Mesenchymal stem cell (in vitro differentiated cells and primary cell): ENCODE data around the gene PNLIPRP3.

Source experiments
- DNase-seq: peaks from one replicate; pipeline ENCODE4 v3.0.0-alpha.2; 2013
- H2AFZ ChIP-seq: one replicate; pipeline ENCODE4 v1.6.1; 2013; ENCODE audit warnings: low read depth, mild to moderate bottlenecking, control low read depth, inconsistent platforms, low read length, moderate library complexity
- H2AK5ac ChIP-seq: 2 replicates; pipeline ENCODE4 v1.6.1; 2013; ENCODE audit warnings: low read length, moderate library complexity, mild to moderate bottlenecking, inconsistent platforms; ENCODE audit not compliant: severe bottlenecking
- H2BK120ac ChIP-seq: one replicate; pipeline ENCODE4 v1.6.1; 2013; ENCODE audit warnings: low read depth, mild to moderate bottlenecking, inconsistent platforms, low read length, moderate library complexity
- H2BK12ac ChIP-seq, 2 experiments: one replicate each; pipeline ENCODE4 v1.6.1; 2013; ENCODE audit warnings: inconsistent platforms in 2 of 2, low read length in 2 of 2, mild to moderate bottlenecking in 2 of 2, moderate library complexity in 2 of 2, control low read depth in 1 of 2
- H2BK15ac ChIP-seq: one replicate; pipeline ENCODE4 v1.6.1; 2013; ENCODE audit warnings: mild to moderate bottlenecking, low read depth, inconsistent platforms; ENCODE audit not compliant: poor library complexity, severe bottlenecking
- H2BK5ac ChIP-seq: 2 replicates; pipeline ENCODE4 v1.6.1; 2013; ENCODE audit warnings: low read depth, mild to moderate bottlenecking, low read length, control low read depth, inconsistent platforms; ENCODE audit not compliant: poor library complexity, severe bottlenecking
- H3K14ac ChIP-seq, 2 experiments: one replicate each; pipeline ENCODE4 v1.6.1; 2013; ENCODE audit warnings: inconsistent platforms in 2 of 2, low read length in 2 of 2, control low read depth in 1 of 2, mild to moderate bottlenecking in 1 of 2, moderate library complexity in 1 of 2
- H3K18ac ChIP-seq, 2 experiments: one replicate each; pipeline ENCODE4 v1.6.1; 2013; ENCODE audit warnings: inconsistent platforms in 2 of 2, low read length in 2 of 2, control low read depth in 1 of 2, low read depth in 1 of 2, mild to moderate bottlenecking in 1 of 2
- H3K23ac ChIP-seq, 2 experiments: one replicate each; pipeline ENCODE4 v1.6.1; 2013; ENCODE audit warnings: inconsistent platforms in 2 of 2, low read length in 2 of 2, mild to moderate bottlenecking in 2 of 2, moderate library complexity in 2 of 2, control low read depth in 1 of 2
- H3K27ac ChIP-seq: 2 replicates; pipeline ENCODE4 v1.5.1; 2013; ENCODE audit warnings: mild to moderate bottlenecking, moderate library complexity, low read length, control low read depth, inconsistent platforms; ENCODE audit not compliant: poor library complexity, severe bottlenecking
- H3K27me3 ChIP-seq, 2 experiments: 2 replicates each; pipeline versions ENCODE4 v1.6.1 to v1.7.0; 2013; ENCODE audit warnings: low read length in 2 of 2, mild to moderate bottlenecking in 2 of 2, moderate library complexity in 2 of 2, control low read depth in 1 of 2, inconsistent platforms in 1 of 2; ENCODE audit not compliant: control insufficient read depth in 1 of 2, insufficient read depth in 1 of 2
- H3K36me3 ChIP-seq, 2 experiments: 2 replicates each; pipeline versions ENCODE4 v1.6.1 to v1.7.0; 2013; ENCODE audit warnings: low read length in 2 of 2, control low read depth in 1 of 2, inconsistent platforms in 1 of 2, low read depth in 1 of 2, mild to moderate bottlenecking in 1 of 2; ENCODE audit not compliant: insufficient read depth in 2 of 2, control insufficient read depth in 1 of 2
- H3K4ac ChIP-seq, 2 experiments: one replicate each; pipeline ENCODE4 v1.6.1; 2013; ENCODE audit warnings: inconsistent platforms in 2 of 2, low read length in 2 of 2, mild to moderate bottlenecking in 2 of 2, moderate library complexity in 2 of 2, control low read depth in 1 of 2, low read depth in 1 of 2
- H3K4me1 ChIP-seq: 2 replicates; pipeline ENCODE4 v1.6.1; 2013; ENCODE audit warnings: low read depth, low read length, control low read depth; ENCODE audit not compliant: control insufficient read depth, insufficient read depth
- H3K4me2 ChIP-seq: 2 replicates; pipeline ENCODE4 v1.6.1; 2013; ENCODE audit warnings: low read length, mild to moderate bottlenecking, inconsistent platforms; ENCODE audit not compliant: poor library complexity, severe bottlenecking
- H3K4me3 ChIP-seq, 2 experiments: 2 replicates each; pipeline versions ENCODE4 v1.5.1 to v1.7.0; 2013; ENCODE audit warnings: low read length in 2 of 2, mild to moderate bottlenecking in 2 of 2, control low read depth in 1 of 2, low read depth in 1 of 2; ENCODE audit not compliant: insufficient read depth in 1 of 2
- H3K79me1 ChIP-seq: replicated peaks from 2 replicates; pipeline ENCODE4 v1.6.1; 2013; ENCODE audit warnings: mild to moderate bottlenecking, control low read depth, low read length, inconsistent platforms; ENCODE audit not compliant: poor library complexity, severe bottlenecking
- H3K9ac ChIP-seq: 2 replicates; pipeline ENCODE4 v1.7.0; 2013; ENCODE audit warnings: mild to moderate bottlenecking, low read length, moderate library complexity
- H3K9me3 ChIP-seq: 2 replicates; pipeline ENCODE4 v1.7.0; 2013; ENCODE audit warnings: mild to moderate bottlenecking, low read length; ENCODE audit not compliant: control insufficient read depth
- H4K8ac ChIP-seq: one replicate; pipeline ENCODE4 v1.6.1; 2013; ENCODE audit warnings: inconsistent platforms, mild to moderate bottlenecking, low read length, moderate library complexity
- H4K91ac ChIP-seq: one replicate; pipeline ENCODE4 v1.6.1; 2013; ENCODE audit warnings: mild to moderate bottlenecking, low read length, inconsistent platforms
- WGBS: methylation state at CpG from one replicate; pipeline ENCODE4 v1.1.7; 2013; ENCODE audit warnings: mixed read lengths; 5-methylcytosine and 5-hydroxymethylcytosine counted together

Gene PNLIPRP3

DNA sequence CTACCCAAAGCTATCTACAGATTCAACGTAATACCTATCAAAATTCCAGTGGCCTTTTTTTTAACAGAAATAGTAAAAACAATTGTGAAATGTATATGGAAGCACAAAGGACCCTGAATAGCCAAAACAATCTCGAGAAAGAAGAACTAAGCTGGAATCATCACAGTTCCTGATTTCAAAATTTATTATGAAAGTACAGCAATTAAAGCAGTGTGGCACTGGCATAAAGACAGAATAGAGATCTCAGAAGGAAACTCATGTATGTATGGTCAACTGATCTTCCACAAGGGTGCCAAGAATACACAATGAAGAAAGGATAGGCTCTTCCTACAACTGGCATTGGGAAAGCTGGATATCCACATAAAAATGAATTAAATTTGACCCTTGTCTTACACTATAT, 23.2 kb downstream of the PNLIPRP3 start:
- no peak overlapping the region for H4K8ac ChIP-seq
- WGBS = 42% methylated on average over 1 of the region's 2 CpGs
- DNase-seq = no peak

DNA sequence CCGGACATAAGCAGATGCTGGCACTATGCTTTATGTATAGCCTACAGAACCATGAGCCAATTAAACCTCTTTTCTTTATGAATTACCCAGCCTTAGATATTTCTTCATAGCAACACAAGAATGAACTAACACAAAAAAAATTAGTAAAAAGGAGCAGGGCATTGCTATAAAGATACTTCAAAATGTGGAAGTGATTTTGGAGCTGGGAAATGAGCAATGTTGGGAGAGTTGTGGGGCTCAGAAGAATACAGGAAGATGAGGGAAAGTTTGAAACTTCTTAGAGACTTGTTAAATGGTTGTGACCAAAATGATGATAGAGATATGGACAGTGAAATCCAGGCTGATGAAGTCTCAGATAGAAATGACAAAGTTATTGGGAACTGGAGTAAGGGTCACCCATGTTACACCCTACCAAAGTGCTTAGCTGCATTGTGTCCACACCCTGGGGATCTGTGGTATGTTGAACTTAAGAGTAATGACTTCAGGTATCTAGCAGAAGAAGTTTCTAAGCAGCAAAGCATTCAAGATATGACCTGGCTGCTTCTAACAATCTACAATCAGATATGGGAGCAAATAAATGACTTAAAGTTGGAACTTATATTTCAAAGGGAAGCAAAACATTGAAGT, 24.2 kb downstream of the PNLIPRP3 start:
- no peak overlapping the region for H3K27ac ChIP-seq
- WGBS = 0% methylated on average over 1 of the region's 1 CpG

More for the DNA sequence above, 23.2 kb downstream of the PNLIPRP3 start:
- H2BK15ac ChIP-seq = no peak overlapping the region
- no peak overlapping the region for H3K4me2 ChIP-seq
- no peak overlapping the region for H3K4me3 ChIP-seq
- no peak overlapping the region for H2BK12ac ChIP-seq
- H4K91ac ChIP-seq = no peak overlapping the region
- H3K14ac ChIP-seq = no peak overlapping the region
- H2BK120ac ChIP-seq = no peak overlapping the region
- H3K79me1 ChIP-seq = no peaks in the 10 kb centered on the region
- no peaks in the 10 kb centered on the region for H3K9me3 ChIP-seq
- H3K18ac ChIP-seq = no peak overlapping the region
- no peak overlapping the region for H3K27ac ChIP-seq
- no peak overlapping the region for H3K4ac ChIP-seq
- H2AFZ ChIP-seq = no peak overlapping the region
- H3K4me1 ChIP-seq = no peaks in the 10 kb centered on the region
- H2AK5ac ChIP-seq = no peak overlapping the region
- peaks cover 0 to 4% of the 10 kb centered on the region in 2 experiments for H3K27me3 ChIP-seq
- no peak overlapping the region for H2BK5ac ChIP-seq
- H3K36me3 ChIP-seq = peaks cover 0 to 3% of the 10 kb centered on the region in 2 experiments
- H3K9ac ChIP-seq = no peak overlapping the region
- H3K23ac ChIP-seq = no peak overlapping the region

DNA sequence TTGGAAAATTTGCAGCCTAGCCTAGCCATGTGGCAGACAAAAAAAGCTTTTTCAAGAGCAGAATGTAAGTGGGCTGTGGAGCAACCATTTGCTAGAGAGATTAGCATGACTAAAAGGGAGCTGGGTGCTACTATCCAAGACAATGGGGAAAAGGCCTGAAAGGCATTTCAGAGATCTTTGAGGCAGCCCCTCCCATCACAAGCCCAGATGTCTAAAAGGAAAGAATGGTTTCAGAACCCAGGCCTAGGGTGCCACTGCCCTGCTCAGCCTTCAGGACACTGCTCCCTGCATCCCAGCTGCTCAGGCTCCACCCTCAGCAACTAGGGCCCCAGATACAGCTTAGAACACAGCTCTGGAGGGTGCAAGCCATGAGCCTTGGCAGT, 24.7 kb downstream of the PNLIPRP3 start:
- Histone ChIP-seq H3K27me3 (no peaks in the 10 kb centered on the region), H3K9me3 (no peaks in the 10 kb centered on the region), H2AFZ (no peak overlapping the region), H3K79me1 (no peaks in the 10 kb centered on the region), H3K9ac (no peak overlapping the region), H3K36me3 (no peaks in the 10 kb centered on the region), H3K4me3 (no peak overlapping the region), H3K14ac (no peak overlapping the region), H2BK15ac (no peak overlapping the region), H3K18ac (no peak overlapping the region), H2BK12ac (no peak overlapping the region), H2BK5ac (no peak overlapping the region), H4K91ac (no peak overlapping the region), H3K4me2 (no peak overlapping the region), H3K27ac (no peak overlapping the region), H3K4ac (no peak overlapping the region), H2AK5ac (no peak overlapping the region), H4K8ac (no peak overlapping the region), H3K23ac (no peak overlapping the region), H3K4me1 (no peaks in the 10 kb centered on the region), H2BK120ac (no peak overlapping the region)
- no peak for DNase-seq

More for the DNA sequence above, 24.2 kb downstream of the PNLIPRP3 start:
- no peak for DNase-seq
- no peaks in the 10 kb centered on the region for H3K79me1 ChIP-seq
- no peak overlapping the region for H3K4me2 ChIP-seq
- H2BK5ac ChIP-seq = no peak overlapping the region
- no peaks in the 10 kb centered on the region for H3K9me3 ChIP-seq
- no peak overlapping the region for H2BK120ac ChIP-seq
- H2BK12ac ChIP-seq = no peak overlapping the region
- H3K4ac ChIP-seq = no peak overlapping the region
- H2AK5ac ChIP-seq = no peak overlapping the region
- H3K14ac ChIP-seq = no peak overlapping the region
- H3K4me3 ChIP-seq = no peak overlapping the region
- H3K27me3 ChIP-seq = peaks cover 0 to 3% of the 10 kb centered on the region in 2 experiments
- H4K91ac ChIP-seq = no peak overlapping the region
- no peak overlapping the region for H3K9ac ChIP-seq
- no peak overlapping the region for H3K18ac ChIP-seq
- H3K4me1 ChIP-seq = no peaks in the 10 kb centered on the region
- peaks cover 0 to 1% of the 10 kb centered on the region in 2 experiments for H3K36me3 ChIP-seq
- no peak overlapping the region for H2AFZ ChIP-seq
- H3K23ac ChIP-seq = no peak overlapping the region
- H4K8ac ChIP-seq = no peak overlapping the region
- no peak overlapping the region for H2BK15ac ChIP-seq

DNA sequence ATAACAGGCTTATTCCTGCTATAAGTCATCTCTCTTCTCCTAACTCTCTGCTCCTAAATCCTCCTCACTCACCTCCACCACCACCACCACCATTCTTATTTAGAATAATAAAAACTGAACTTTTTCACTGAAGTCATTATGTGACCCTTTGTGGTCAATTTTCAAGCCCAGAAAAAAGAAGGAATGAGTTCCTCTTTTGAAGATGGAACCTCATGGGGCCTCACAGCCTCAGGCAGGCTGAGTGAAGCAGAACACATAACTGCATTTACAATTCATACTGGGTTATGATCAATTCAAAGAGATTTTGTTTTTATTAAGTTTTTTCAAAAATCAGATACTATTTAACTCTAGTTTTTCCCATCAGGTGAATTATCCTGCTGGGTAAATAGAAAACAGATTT, 29.8 kb downstream of the PNLIPRP3 start:
- H3K27ac ChIP-seq = no peak overlapping the region
- H3K9ac ChIP-seq = no peak overlapping the region
- no peak overlapping the region for H3K23ac ChIP-seq
- no peak overlapping the region for H3K14ac ChIP-seq
- no peak overlapping the region for H3K4me2 ChIP-seq
- H4K8ac ChIP-seq = no peak overlapping the region
- H3K4me3 ChIP-seq = no peak overlapping the region
- no peaks in the 10 kb centered on the region for H3K79me1 ChIP-seq
- H3K27me3 ChIP-seq = peaks cover 0 to 4% of the 10 kb centered on the region in 2 experiments
- no peaks in the 10 kb centered on the region for H3K9me3 ChIP-seq
- DNase-seq = no peak
- no peak overlapping the region for H3K18ac ChIP-seq
- H2AFZ ChIP-seq = no peak overlapping the region
- no peak overlapping the region for H2BK15ac ChIP-seq
- no peak overlapping the region for H3K4ac ChIP-seq
- H3K4me1 ChIP-seq = no peaks in the 10 kb centered on the region
- no peak overlapping the region for H2AK5ac ChIP-seq
- H4K91ac ChIP-seq = no peak overlapping the region
- H2BK5ac ChIP-seq = no peak overlapping the region
- no peak overlapping the region for H2BK120ac ChIP-seq
- peaks cover 0 to 15% of the 10 kb centered on the region in 2 experiments for H3K36me3 ChIP-seq
- H2BK12ac ChIP-seq = no peak overlapping the region
